Neutrophil (primary cell): ENCODE data around the gene PFKFB3.

ENCODE experiments used
- H3K27ac ChIP-seq: fragments of 200-600 bp; sonication (generic); 2 replicates; pipeline ENCODE4 v1.5.1; 2016; ENCODE audit warnings: mild to moderate bottlenecking, moderate library complexity
- H3K27me3 ChIP-seq: fragments of 200-600 bp; sonication (generic); 2 replicates; pipeline ENCODE4 v1.6.0; 2016; ENCODE audit warnings: mild to moderate bottlenecking
- H3K36me3 ChIP-seq: fragments of 200-600 bp; sonication (generic); 2 replicates; pipeline ENCODE4 v1.5.1; 2017
- H3K4me1 ChIP-seq, 2 experiments: fragments of 200-600 bp in 1 of 2; sonication (generic) in 1 of 2; 1 replicate in 1 of 2; 2 replicates in 1 of 2; pipeline versions ENCODE4 v1.5.1 to v1.6.1; 2013 to 2016; ENCODE audit warnings: low read depth in 1 of 2, low read length in 1 of 2, mild to moderate bottlenecking in 1 of 2, moderate library complexity in 1 of 2; ENCODE audit not compliant: control insufficient read depth in 1 of 2, insufficient read depth in 1 of 2
- H3K4me3 ChIP-seq, 2 experiments: fragments of 200-600 bp in 1 of 2; sonication (generic) in 1 of 2; 1 replicate in 1 of 2; 2 replicates in 1 of 2; pipeline ENCODE4 v1.5.1; 2013 to 2016; ENCODE audit warnings: low read depth in 1 of 2, low read length in 1 of 2, mild to moderate bottlenecking in 1 of 2, moderate library complexity in 1 of 2
- H3K9me3 ChIP-seq: fragments of 200-600 bp; sonication (generic); 2 replicates; pipeline ENCODE4 v1.5.1; 2016
- CTCF ChIP-seq: fragments of 200-600 bp; sonication (generic); IDR thresholded peaks from 2 replicates; pipeline ENCODE4 v1.5.1; 2016; ENCODE audit warnings: antibody characterized with exemption

PFKFB3 gene

GRCh38 chr10:6254201-6254600, 51.5 kb downstream of the PFKFB3 start:
- Histone ChIP-seq H3K27me3 (no peaks in the 10 kb centered on the region), H3K9me3 (no peaks in the 10 kb centered on the region), H3K4me3 (peak overlapping the region in 1 of 2 experiments; percentile 39), H3K27ac (peak overlapping the region; percentile 93), H3K4me1 (peaks cover 47 to 48% of the 10 kb centered on the region in 2 experiments), H3K36me3 (peaks cover 28% of the 10 kb centered on the region)
- no peak for TF ChIP-seq CTCF

GRCh38 chr10:6255548-6256061, 52.9 kb downstream of the PFKFB3 start:
- Histone ChIP-seq H3K36me3 (peaks cover 27% of the 10 kb centered on the region), H3K27me3 (no peaks in the 10 kb centered on the region), H3K9me3 (no peaks in the 10 kb centered on the region), H3K4me3 (no peak overlapping the region), H3K4me1 (peaks cover 39% of the 10 kb centered on the region in 2 experiments), H3K27ac (peak overlapping the region; percentile 93)
- no peak for TF ChIP-seq CTCF

DNA sequence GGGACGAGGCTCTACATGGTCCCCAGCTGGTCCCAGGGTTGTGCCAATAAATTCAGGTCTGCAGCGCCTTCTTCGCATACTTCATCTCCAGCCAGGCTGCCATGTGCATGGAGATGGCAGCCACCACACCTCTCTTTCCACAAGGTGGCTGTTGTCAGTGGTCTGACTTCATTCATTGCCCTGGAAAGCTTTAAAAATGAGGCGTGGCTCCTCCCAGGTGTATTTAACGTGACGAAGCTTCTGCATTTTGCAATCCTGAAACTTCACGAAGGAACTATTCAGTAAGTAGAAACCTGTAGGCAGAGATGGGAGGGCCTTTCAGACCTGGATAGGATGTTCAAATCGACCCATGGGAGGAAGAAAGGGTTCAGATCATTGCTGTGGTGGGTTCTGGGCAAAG, 53.7 kb downstream of the PFKFB3 start:
- no peak for TF ChIP-seq CTCF
- Histone ChIP-seq H3K27me3 (no peaks in the 10 kb centered on the region), H3K27ac (peak overlapping the region; percentile 93), H3K36me3 (peaks cover 24% of the 10 kb centered on the region), H3K9me3 (no peaks in the 10 kb centered on the region), H3K4me1 (peaks cover 39% of the 10 kb centered on the region in 2 experiments), H3K4me3 (no peak overlapping the region)

DNA sequence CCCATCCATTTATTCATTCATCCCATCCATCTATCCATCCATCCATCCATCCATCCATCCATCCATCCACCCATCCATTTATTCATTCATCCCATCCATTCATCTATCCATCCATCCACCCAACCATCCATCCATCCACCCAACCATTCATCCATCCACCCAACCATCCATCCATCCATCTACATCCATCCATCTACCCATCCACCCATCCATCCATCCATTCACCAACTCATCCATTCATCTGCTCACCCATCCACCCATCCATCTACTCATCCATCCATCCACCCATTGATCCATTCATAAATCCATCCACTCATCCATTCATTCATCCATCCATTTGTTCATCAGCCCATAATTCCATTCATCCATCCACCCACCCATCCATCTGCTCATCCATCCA, 56.4 kb downstream of the PFKFB3 start:
- Histone ChIP-seq H3K27ac (no peak overlapping the region), H3K4me3 (no peak overlapping the region), H3K4me1 (peaks cover 23 to 28% of the 10 kb centered on the region in 2 experiments), H3K9me3 (no peaks in the 10 kb centered on the region), H3K36me3 (peaks cover 24% of the 10 kb centered on the region), H3K27me3 (no peaks in the 10 kb centered on the region)
- no peak for TF ChIP-seq CTCF

DNA sequence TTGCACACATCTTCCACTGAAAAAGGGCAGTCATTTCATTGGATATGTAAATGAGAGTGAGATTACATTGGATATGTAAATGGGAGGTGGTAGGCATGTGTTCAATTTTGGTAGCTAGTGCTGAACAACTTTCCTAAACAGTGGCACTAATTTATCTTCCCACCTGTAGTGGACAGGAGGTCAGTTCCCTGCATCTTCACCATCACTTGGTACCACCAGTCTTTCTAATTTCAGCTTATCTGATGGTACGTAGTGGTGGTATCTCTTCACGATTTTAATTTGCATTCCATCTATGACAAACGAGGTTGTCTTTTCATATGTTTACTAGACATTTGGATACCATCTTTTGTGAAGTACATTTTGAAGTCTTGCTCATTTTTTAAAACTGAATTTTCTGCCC, 58.1 kb downstream of the PFKFB3 start:
- no peak for TF ChIP-seq CTCF
- H3K9me3 ChIP-seq: no peaks in the 10 kb centered on the region
- H3K27ac ChIP-seq: no peak overlapping the region
- H3K36me3 ChIP-seq: peaks cover 18% of the 10 kb centered on the region
- H3K4me3 ChIP-seq: no peak overlapping the region
- H3K27me3 ChIP-seq: no peaks in the 10 kb centered on the region
- H3K4me1 ChIP-seq: peaks cover 7 to 12% of the 10 kb centered on the region in 2 experiments
